Neural cell (in vitro differentiated cells): ENCODE results near the gene CSRNP2. TPM values are rescaled to one million over a fixed set of nuclear protein-coding genes. Genes with fewer than 3 reads are reported as not detected.

Experiments used
- H2AFZ ChIP-seq: fragments of 200-600, 300-800 bp; sonication (generic), shearing (Covaris generic); 2 replicates; pipeline ENCODE4 v1.6.0; 2014; ENCODE audit warnings: low read depth, mild to moderate bottlenecking, antibody characterized with exemption, low read length, moderate library complexity
- H3F3A ChIP-seq: fragments of 200-600 bp; shearing (Covaris generic); 2 replicates; pipeline ENCODE4 v1.6.1; 2016; ENCODE audit warnings: mild to moderate bottlenecking, moderate library complexity, mixed read lengths, antibody characterized with exemption, low read length; ENCODE audit not compliant: insufficient read depth, poor library complexity, severe bottlenecking
- H3K27ac ChIP-seq: fragments of 200-600, 300-800 bp; sonication (generic), shearing (Covaris generic); 2 replicates; pipeline ENCODE4 v1.5.1; 2014; ENCODE audit warnings: mild to moderate bottlenecking, low read length, moderate library complexity
- H3K27me3 ChIP-seq: fragments of 300-800, 200-600 bp; sonication (generic), shearing (Covaris generic); 2 replicates; pipeline ENCODE4 v1.6.0; 2014; ENCODE audit warnings: mild to moderate bottlenecking, low read depth, low read length, moderate library complexity; ENCODE audit not compliant: insufficient read depth
- H3K36me3 ChIP-seq: fragments of 300-800, 200-600 bp; sonication (generic), shearing (Covaris generic); 2 replicates; pipeline ENCODE4 v1.5.1; 2014; ENCODE audit warnings: mild to moderate bottlenecking, antibody characterized with exemption, low read length, moderate library complexity; ENCODE audit not compliant: insufficient read depth
- H3K4me2 ChIP-seq: fragments of 300-800, 200-600 bp; sonication (generic), shearing (Covaris generic); 2 replicates; pipeline ENCODE4 v1.6.0; 2014; ENCODE audit warnings: mild to moderate bottlenecking, low read length
- H3K4me3 ChIP-seq: fragments of 300-800, 200-600 bp; sonication (generic), shearing (Covaris generic); 2 replicates; pipeline ENCODE4 v1.5.1; 2014; ENCODE audit warnings: mild to moderate bottlenecking, low read length, moderate library complexity
- H3K79me2 ChIP-seq: fragments of 200-600 bp; shearing (Covaris generic); replicated peaks from 2 replicates; pipeline ENCODE4 v1.6.0; 2014; ENCODE audit warnings: mild to moderate bottlenecking, low read length, moderate library complexity; ENCODE audit not compliant: insufficient read depth
- H3K9ac ChIP-seq: fragments of 300-800, 200-600 bp; sonication (generic), shearing (Covaris generic); 2 replicates; pipeline ENCODE4 v1.6.1; 2016; ENCODE audit warnings: mild to moderate bottlenecking, low read length, mixed read lengths
- H3K9me2 ChIP-seq: fragments of 200-600 bp; shearing (Covaris generic); 2 replicates; pipeline ENCODE4 v1.6.1; 2016; ENCODE audit warnings: mild to moderate bottlenecking, low read length, mixed read lengths; ENCODE audit not compliant: insufficient read depth
- H3K9me3 ChIP-seq: fragments of 200-600, 300-800 bp; sonication (generic), shearing (Covaris generic); 2 replicates; pipeline ENCODE4 v1.6.1; 2016; ENCODE audit warnings: mild to moderate bottlenecking, mixed run types, low read length, moderate library complexity, mixed read lengths
- H4K20me1 ChIP-seq: fragments of 200-600 bp; shearing (Covaris generic); 2 replicates; pipeline ENCODE4 v1.6.1; 2016; ENCODE audit warnings: mild to moderate bottlenecking, mixed run types; ENCODE audit not compliant: insufficient read depth
- CTCF ChIP-seq: fragments of 450-650 bp; IDR thresholded peaks from 2 replicates; pipeline ENCODE4 v1.5.1; 2014; ENCODE audit warnings: antibody characterized with exemption, mild to moderate bottlenecking, moderate library complexity; ENCODE audit not compliant: poor library complexity, severe bottlenecking
- EP300 ChIP-seq: fragments of 450-650 bp; conservative IDR thresholded peaks from 2 replicates; pipeline ENCODE4 v1.6.1; 2014; ENCODE audit warnings: antibody characterized with exemption, mild to moderate bottlenecking, moderate library complexity; ENCODE audit not compliant: poor library complexity, severe bottlenecking
- EZH2 ChIP-seq: fragments of 200-600, 300-800 bp; shearing (Covaris generic), sonication (generic); IDR thresholded peaks from 2 replicates; pipeline ENCODE4 v1.6.1; 2014; ENCODE audit warnings: antibody characterized with exemption, low read length, borderline replicate concordance, mild to moderate bottlenecking; ENCODE audit not compliant: insufficient read depth, poor library complexity, severe bottlenecking
- MXI1 ChIP-seq: fragments of 450-650 bp; conservative IDR thresholded peaks from 2 replicates; pipeline ENCODE4 v1.6.1; 2014; ENCODE audit warnings: antibody characterized with exemption, mild to moderate bottlenecking; ENCODE audit not compliant: poor library complexity, severe bottlenecking
- POLR2AphosphoS5 ChIP-seq: IDR thresholded peaks from 2 replicates; pipeline ENCODE4 v1.6.1; 2012
- RAD21 ChIP-seq: fragments of 450-650 bp; conservative IDR thresholded peaks from 2 replicates; pipeline ENCODE4 v1.6.1; 2014; ENCODE audit warnings: antibody characterized with exemption, mild to moderate bottlenecking, moderate library complexity
- REST ChIP-seq: IDR thresholded peaks from 2 replicates; pipeline ENCODE4 v1.6.1; 2012; ENCODE audit warnings: borderline replicate concordance
- SMC3 ChIP-seq: fragments of 450-650 bp; conservative IDR thresholded peaks from 2 replicates; pipeline ENCODE4 v1.6.1; 2014; ENCODE audit warnings: antibody characterized with exemption, mild to moderate bottlenecking, moderate library complexity; ENCODE audit not compliant: poor library complexity
- TAF1 ChIP-seq: IDR thresholded peaks from 2 replicates; pipeline ENCODE4 v1.6.1; 2012; ENCODE audit warnings: low read depth
- polyA plus RNA-seq: library from polyadenylated mRNA; depleted of rRNA; stranded (reverse); fragments of >200 nt; gene quantifications from 2 replicates; pipeline ENCODE4 v1.2.3, GENCODE V29; 2014

The CSRNP2 gene
- polyA plus RNA-seq, 1 donor from 2014 or later: 114 TPM

DNA sequence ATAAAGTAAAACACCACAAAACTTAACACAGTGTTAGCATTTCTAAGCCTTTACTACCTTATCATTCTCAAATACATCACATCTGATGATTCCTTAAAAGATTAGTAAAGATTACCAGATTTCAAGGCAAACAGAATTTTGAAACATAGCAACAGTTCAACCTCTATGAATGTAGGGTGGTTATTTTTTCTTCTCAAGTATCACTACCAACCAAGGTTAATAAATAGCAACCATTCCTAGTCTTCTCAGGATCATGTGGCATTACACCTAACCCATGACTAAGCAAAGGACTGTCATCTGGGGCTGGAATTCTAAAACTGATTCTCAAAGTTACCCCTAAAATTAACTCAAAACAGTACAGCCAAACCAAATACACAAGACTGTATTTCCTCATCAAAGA, 39.4 kb upstream of the CSRNP2 start:
- Histone ChIP-seq H3K79me2 (no peaks in the 10 kb centered on the region), H3K9me3 (no peaks in the 10 kb centered on the region), H3K4me2 (no peak overlapping the region), H3K9me2 (no peaks in the 10 kb centered on the region), H3K36me3 (peaks cover 4% of the 10 kb centered on the region), H3K27me3 (no peaks in the 10 kb centered on the region), H2AFZ (no peak overlapping the region), H3K4me3 (no peak overlapping the region), H4K20me1 (no peaks in the 10 kb centered on the region), H3K9ac (no peak overlapping the region), H3F3A (no peaks in the 10 kb centered on the region), H3K27ac (no peak overlapping the region)
- TF ChIP-seq TAF1 (no peak), CTCF (no peak), POLR2AphosphoS5 (no peak), REST (no peak)

DNA sequence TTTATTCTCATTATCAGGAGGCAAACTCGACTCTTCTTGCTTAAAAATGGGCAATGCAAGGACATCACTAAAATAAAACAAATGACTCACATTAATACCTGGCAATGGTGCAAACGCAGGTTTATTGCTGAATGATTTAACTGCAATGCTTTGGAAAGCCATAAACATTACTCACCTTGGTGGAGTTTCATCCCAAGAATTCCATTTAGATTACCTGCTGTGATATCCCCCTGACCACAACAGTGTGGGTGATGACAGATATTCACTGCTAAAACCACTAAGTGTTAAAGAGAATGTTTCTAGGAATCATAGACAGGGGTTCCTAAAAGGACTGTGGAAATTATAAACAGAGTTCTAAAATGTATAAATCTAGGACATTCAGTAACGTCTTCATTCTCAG, 35.3 kb upstream of the CSRNP2 start:
- no peak overlapping the region for H2AFZ ChIP-seq
- H3K9me2 ChIP-seq: no peaks in the 10 kb centered on the region
- no peaks in the 10 kb centered on the region for H3K9me3 ChIP-seq
- no peaks in the 10 kb centered on the region for H3K27me3 ChIP-seq
- no peak for TF ChIP-seq CTCF
- TF ChIP-seq SMC3: no peak
- no peak for TF ChIP-seq RAD21
- TF ChIP-seq MXI1: no peak
- no peak for TF ChIP-seq REST
- no peak for TF ChIP-seq EZH2
- no peak for TF ChIP-seq EP300
- TF ChIP-seq POLR2AphosphoS5: no peak
- TF ChIP-seq TAF1: no peak
- no peak overlapping the region for H3K27ac ChIP-seq
- no peak overlapping the region for H3K4me3 ChIP-seq
- H3K4me2 ChIP-seq: no peak overlapping the region
- no peaks in the 10 kb centered on the region for H4K20me1 ChIP-seq
- H3K9ac ChIP-seq: no peak overlapping the region
- H3K36me3 ChIP-seq: peaks cover 10% of the 10 kb centered on the region
- H3K79me2 ChIP-seq: no peaks in the 10 kb centered on the region
- H3F3A ChIP-seq: no peaks in the 10 kb centered on the region
